WTC11 (cell line): Measurements from ENCODE around the gene GBP1. TPM values are rescaled to one million over a fixed set of nuclear protein-coding genes. Genes with fewer than 3 reads are reported as not detected.
"Not testable (repeated sequence)": the region's sequence is repeated elsewhere in the genome, so short reads cannot be mapped to it uniquely, and the experiment has no call there.

ENCODE experiments used
- ATAC-seq: fragments of 200-7000 bp; cut with Tn5 transposase; 2 replicates; pipeline ENCODE4 v1.10.0; 2021; ENCODE audit warnings: mild to moderate bottlenecking, moderate library complexity
- CTCF ChIA-PET: fragments of 300-600 bp; sonication (Branson Sonifier 250); formaldehyde crosslinking; loops from one replicate; lab custom pipeline; 2021; ENCODE audit warnings: antibody characterized with exemption; lab: Charles Lee
- POLR2A ChIA-PET: fragments of 350-600 bp; sonication (Branson Sonifier 250); formaldehyde crosslinking; loops from one replicate; lab custom pipeline; 2021; ENCODE audit warnings: antibody characterized with exemption; lab: Charles Lee
- DNase-seq: peaks from one replicate; pipeline ENCODE4 v3.0.0; 2021; ENCODE audit warnings: low spot score
- H3K27ac Mint-ChIP-seq: 2 replicates; pipeline ENCODE4 v1.8.0; 2021; ENCODE audit warnings: mixed read lengths
- H3K27me3 Mint-ChIP-seq: 2 replicates; pipeline ENCODE4 v1.8.0; 2021; ENCODE audit warnings: low read depth, mild to moderate bottlenecking, moderate library complexity, mixed read lengths
- H3K36me3 Mint-ChIP-seq: 2 replicates; pipeline ENCODE4 v1.8.0; 2021; ENCODE audit warnings: mixed read lengths
- H3K4me1 Mint-ChIP-seq: 2 replicates; pipeline ENCODE4 v1.8.0; 2022; ENCODE audit warnings: mixed read lengths
- H3K4me3 Mint-ChIP-seq: 2 replicates; pipeline ENCODE4 v1.8.0; 2021; ENCODE audit warnings: mild to moderate bottlenecking, moderate library complexity, mixed read lengths
- H3K9me3 Mint-ChIP-seq: 2 replicates; pipeline ENCODE4 v1.8.0; 2021; ENCODE audit warnings: mixed read lengths
- ATF1 ChIP-seq: sonication (generic); formaldehyde crosslinking; IDR thresholded peaks from 2 replicates; pipeline ENCODE4 v1.8.1; 2023; ENCODE audit warnings: mild to moderate bottlenecking, moderate library complexity, missing genetic modification reagents
- ATF3 ChIP-seq: sonication (generic); formaldehyde crosslinking; conservative IDR thresholded peaks from 2 replicates; pipeline ENCODE4 v1.8.1; 2022; ENCODE audit warnings: mild to moderate bottlenecking, missing genetic modification reagents
- CREM ChIP-seq: sonication (generic); formaldehyde crosslinking; IDR thresholded peaks from 2 replicates; pipeline ENCODE4 v1.8.1; 2022; ENCODE audit warnings: mild to moderate bottlenecking, missing genetic modification reagents, moderate library complexity
- ETV6 ChIP-seq: sonication (generic); formaldehyde crosslinking; IDR thresholded peaks from 2 replicates; pipeline ENCODE4 v1.8.1; 2022; ENCODE audit warnings: mild to moderate bottlenecking, missing genetic modification reagents
- FOXK1 ChIP-seq: sonication (generic); formaldehyde crosslinking; IDR thresholded peaks from 2 replicates; pipeline ENCODE4 v1.8.0; 2022; ENCODE audit warnings: mild to moderate bottlenecking, moderate library complexity, missing genetic modification reagents
- KAT7 ChIP-seq: sonication (generic); formaldehyde crosslinking; IDR thresholded peaks from 2 replicates; pipeline ENCODE4 v1.8.1; 2023; ENCODE audit warnings: missing genetic modification reagents, mild to moderate bottlenecking, borderline replicate concordance
- NR1H2 ChIP-seq: sonication (generic); formaldehyde crosslinking; IDR thresholded peaks from 2 replicates; pipeline ENCODE4 v1.9.0; 2021; ENCODE audit warnings: mild to moderate bottlenecking, moderate library complexity, missing genetic modification reagents
- SOX15 ChIP-seq: fragments of 250-450 bp; sonication (Bioruptor Pico); IDR thresholded peaks from 2 replicates; pipeline ENCODE4 v1.9.0; 2021; ENCODE audit warnings: mild to moderate bottlenecking
- SP1 ChIP-seq: sonication (generic); formaldehyde crosslinking; conservative IDR thresholded peaks from 2 replicates; pipeline ENCODE4 v1.8.1; 2022; ENCODE audit warnings: missing genetic modification reagents
- TCF7 ChIP-seq: sonication (generic); formaldehyde crosslinking; IDR thresholded peaks from 2 replicates; pipeline ENCODE4 v1.8.0; 2022; ENCODE audit warnings: mild to moderate bottlenecking, low read depth, missing genetic modification reagents, moderate library complexity
- ZNF121 ChIP-seq: sonication (generic); formaldehyde crosslinking; IDR thresholded peaks from 2 replicates; pipeline ENCODE4 v1.8.0; 2023; ENCODE audit warnings: missing genetic modification reagents
- ZNF138 ChIP-seq: sonication (generic); formaldehyde crosslinking; conservative IDR thresholded peaks from 2 replicates; pipeline ENCODE4 v1.8.1; 2022; ENCODE audit warnings: mild to moderate bottlenecking, moderate library complexity, missing genetic modification reagents
- ZNF263 ChIP-seq: sonication (generic); formaldehyde crosslinking; IDR thresholded peaks from 2 replicates; pipeline ENCODE4 v1.8.1; 2022; ENCODE audit warnings: low read depth, mild to moderate bottlenecking, moderate library complexity, missing genetic modification reagents
- ZNF317 ChIP-seq: sonication (generic); formaldehyde crosslinking; IDR thresholded peaks from 2 replicates; pipeline ENCODE4 v1.8.1; 2023; ENCODE audit warnings: low read depth, mild to moderate bottlenecking, moderate library complexity, missing genetic modification reagents, borderline replicate concordance
- ZNF423 ChIP-seq: fragments of 250-450 bp; sonication (Bioruptor Pico); IDR thresholded peaks from 2 replicates; pipeline ENCODE4 v2.1.2; 2022; ENCODE audit warnings: mild to moderate bottlenecking, moderate library complexity
- total RNA-seq: library from RNA; stranded (reverse); gene quantifications from 3 replicates; pipeline ENCODE4 v1.2.3, GENCODE V29; 2021
- TF ChIP-seq, protein P1 (sequence below): sonication (generic); formaldehyde crosslinking; IDR thresholded peaks from 2 replicates; pipeline ENCODE4 v1.8.1; 2022; ENCODE audit warnings: missing genetic modification reagents, borderline replicate concordance
- TF ChIP-seq, protein P2 (sequence below): sonication (generic); formaldehyde crosslinking; IDR thresholded peaks from 2 replicates; pipeline ENCODE4 v1.8.1; 2023; ENCODE audit warnings: mild to moderate bottlenecking, missing genetic modification reagents
- TF ChIP-seq, protein P3 (sequence below): fragments of 250-450 bp; sonication (Bioruptor Pico); IDR thresholded peaks from 2 replicates; pipeline ENCODE4 v1.9.0; 2021; ENCODE audit warnings: mild to moderate bottlenecking
- TF ChIP-seq, protein P4 (sequence below): sonication (generic); formaldehyde crosslinking; IDR thresholded peaks from 2 replicates; pipeline ENCODE4 v1.8.1; 2023; ENCODE audit warnings: mild to moderate bottlenecking, missing genetic modification reagents, moderate library complexity

GBP1 gene
- total RNA-seq, 1 experiment from 2014 or later, result 0.20 TPM

DNA sequence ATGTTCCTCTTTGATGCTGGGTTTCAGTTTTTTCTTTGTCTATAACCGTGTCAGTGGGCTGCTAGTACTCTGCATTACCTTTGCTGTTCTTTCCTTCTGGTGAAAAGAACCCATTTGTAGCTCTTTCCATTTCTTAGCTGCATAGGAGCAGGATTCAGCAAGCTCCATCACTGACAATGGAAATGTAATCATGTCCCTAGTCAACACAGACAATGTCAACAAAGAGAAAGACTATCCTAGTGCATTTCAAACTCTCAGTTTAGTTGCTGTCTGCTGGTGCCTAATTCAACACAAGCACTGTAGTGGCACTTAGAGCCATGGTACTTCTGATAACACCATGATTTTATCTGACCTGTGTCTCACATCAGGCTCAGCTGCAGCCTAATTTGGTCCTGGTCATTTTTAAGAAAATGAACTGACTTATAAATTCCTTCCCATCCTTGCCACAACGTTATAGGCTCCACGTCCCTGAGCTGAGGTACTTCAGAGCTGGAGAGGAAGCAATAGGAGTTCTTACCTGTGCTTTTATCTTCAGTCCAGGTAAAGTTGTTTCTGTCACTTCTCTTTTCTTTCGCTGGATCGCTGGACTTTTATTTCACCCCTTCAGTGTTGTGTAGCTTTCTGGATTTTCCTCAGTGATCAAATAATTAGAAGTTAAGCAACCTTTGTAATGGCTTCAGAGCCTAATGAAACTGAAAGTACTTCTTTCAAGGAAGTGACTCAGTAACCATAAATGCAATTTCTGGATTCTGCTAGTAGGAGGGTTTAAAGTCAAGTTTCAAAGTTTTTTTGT lies 42.6 kb downstream of the GBP1 start, which contains the start of gene GBP3:
Gene GBP3 (minus strand): TSS at position 700 of the 793 bp plus-strand sequence. CDS start 2,145 bp downstream, outside the sequence.
- CTCF ChIA-PET, result interaction anchor here (0.7 to 1.3 kb wide), 4 partner anchors 24 to 383 kb away, joined by 3 to 4 read pairs (median 3); no protein-coding TSS in a partner anchor
- H3K4me3 Mint-ChIP-seq, result no peak within 1 kb of the TSS
- H3K9me3 Mint-ChIP-seq, result no peaks in the 10 kb centered on the region
- DNase-seq (no peak), ATAC-seq (peak; percentile 67)
- peak within 1 kb of the TSS; percentile 2; the same call in 1 of the 2 replicates for H3K27ac Mint-ChIP-seq
- H3K4me1 Mint-ChIP-seq, result peaks cover 15% of the 10 kb centered on the region
- TF ChIP-seq ATF3 (no peak), FOXK1 (no peak), TCF7 (no peak), ZNF121 (CRISPR knock-in tag) (no peak), ZNF263 (no peak), NR1H2 (CRISPR knock-in tag) (no peak), ETV6 (CRISPR knock-in tag) (no peak), ZNF317 (CRISPR knock-in tag) (no peak), ATF1 (CRISPR knock-in tag) (no peak), KAT7 (CRISPR knock-in tag) (no peak), ZNF423 (CRISPR knock-in tag) (no peak), ZNF138 (CRISPR knock-in tag) (no peak), SP1 (no peak), CREM (CRISPR knock-in tag) (no peak), SOX15 (CRISPR knock-in tag) (no peak)
- TF ChIP-seq, protein P1, sequence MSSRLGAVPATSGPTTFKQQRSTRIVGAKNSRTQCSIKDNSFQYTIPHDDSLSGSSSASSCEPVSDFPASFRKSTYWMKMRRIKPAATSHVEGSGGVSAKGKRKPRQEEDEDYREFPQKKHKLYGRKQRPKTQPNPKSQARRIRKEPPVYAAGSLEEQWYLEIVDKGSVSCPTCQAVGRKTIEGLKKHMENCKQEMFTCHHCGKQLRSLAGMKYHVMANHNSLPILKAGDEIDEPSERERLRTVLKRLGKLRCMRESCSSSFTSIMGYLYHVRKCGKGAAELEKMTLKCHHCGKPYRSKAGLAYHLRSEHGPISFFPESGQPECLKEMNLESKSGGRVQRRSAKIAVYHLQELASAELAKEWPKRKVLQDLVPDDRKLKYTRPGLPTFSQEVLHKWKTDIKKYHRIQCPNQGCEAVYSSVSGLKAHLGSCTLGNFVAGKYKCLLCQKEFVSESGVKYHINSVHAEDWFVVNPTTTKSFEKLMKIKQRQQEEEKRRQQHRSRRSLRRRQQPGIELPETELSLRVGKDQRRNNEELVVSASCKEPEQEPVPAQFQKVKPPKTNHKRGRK (CRISPR knock-in tag), result no peak
- TF ChIP-seq, protein P2, sequence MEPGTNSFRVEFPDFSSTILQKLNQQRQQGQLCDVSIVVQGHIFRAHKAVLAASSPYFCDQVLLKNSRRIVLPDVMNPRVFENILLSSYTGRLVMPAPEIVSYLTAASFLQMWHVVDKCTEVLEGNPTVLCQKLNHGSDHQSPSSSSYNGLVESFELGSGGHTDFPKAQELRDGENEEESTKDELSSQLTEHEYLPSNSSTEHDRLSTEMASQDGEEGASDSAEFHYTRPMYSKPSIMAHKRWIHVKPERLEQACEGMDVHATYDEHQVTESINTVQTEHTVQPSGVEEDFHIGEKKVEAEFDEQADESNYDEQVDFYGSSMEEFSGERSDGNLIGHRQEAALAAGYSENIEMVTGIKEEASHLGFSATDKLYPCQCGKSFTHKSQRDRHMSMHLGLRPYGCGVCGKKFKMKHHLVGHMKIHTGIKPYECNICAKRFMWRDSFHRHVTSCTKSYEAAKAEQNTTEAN (CRISPR knock-in tag), result no peak
- TF ChIP-seq, protein P3, sequence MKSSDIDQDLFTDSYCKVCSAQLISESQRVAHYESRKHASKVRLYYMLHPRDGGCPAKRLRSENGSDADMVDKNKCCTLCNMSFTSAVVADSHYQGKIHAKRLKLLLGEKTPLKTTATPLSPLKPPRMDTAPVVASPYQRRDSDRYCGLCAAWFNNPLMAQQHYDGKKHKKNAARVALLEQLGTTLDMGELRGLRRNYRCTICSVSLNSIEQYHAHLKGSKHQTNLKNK (CRISPR knock-in tag), result no peak
- TF ChIP-seq, protein P4, sequence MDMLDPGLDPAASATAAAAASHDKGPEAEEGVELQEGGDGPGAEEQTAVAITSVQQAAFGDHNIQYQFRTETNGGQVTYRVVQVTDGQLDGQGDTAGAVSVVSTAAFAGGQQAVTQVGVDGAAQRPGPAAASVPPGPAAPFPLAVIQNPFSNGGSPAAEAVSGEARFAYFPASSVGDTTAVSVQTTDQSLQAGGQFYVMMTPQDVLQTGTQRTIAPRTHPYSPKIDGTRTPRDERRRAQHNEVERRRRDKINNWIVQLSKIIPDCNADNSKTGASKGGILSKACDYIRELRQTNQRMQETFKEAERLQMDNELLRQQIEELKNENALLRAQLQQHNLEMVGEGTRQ (CRISPR knock-in tag), result no peak
- TF ChIP-seq, all 79 proteins: peak for 0
- Mint-ChIP-seq H3K27me3 (no peaks in the 10 kb centered on the region), H3K36me3 (no peaks in the 10 kb centered on the region)
- POLR2A ChIA-PET, result interaction anchor here (0.6 kb wide), 1 partner anchor 94 kb away, joined by 4 read pairs; no protein-coding TSS in a partner anchor

DNA sequence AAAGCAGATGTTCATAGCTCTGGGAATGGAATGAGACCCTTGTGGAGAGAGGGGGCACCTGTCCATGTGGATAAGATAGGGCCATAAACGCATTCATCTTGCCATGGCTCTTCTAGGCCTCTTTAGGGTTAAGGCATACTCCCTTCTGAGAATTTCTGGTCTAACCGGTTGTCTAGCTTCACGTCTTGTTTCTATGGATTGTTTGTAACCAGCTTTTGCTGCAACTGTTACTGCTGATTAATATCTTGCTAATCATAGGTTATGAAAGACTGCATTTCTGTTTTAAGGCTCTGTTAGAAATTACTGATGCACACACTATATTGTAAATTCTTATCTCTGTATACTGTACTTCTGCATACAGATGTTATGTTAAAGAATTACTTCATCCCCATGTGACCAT lies 46.7 kb downstream of the GBP1 start:
- ATAC-seq, H3K4me3 Mint-ChIP-seq, H3K27ac Mint-ChIP-seq, H3K27me3 Mint-ChIP-seq, H3K36me3 Mint-ChIP-seq, CTCF ChIA-PET, H3K9me3 Mint-ChIP-seq, POLR2A ChIA-PET, DNase-seq: not testable (repeated sequence)
- H3K4me1 Mint-ChIP-seq, result peaks cover 17% of the 10 kb centered on the region
